NT2/D1 (cell line): ENCODE data around the gene MRPS5.

Experiments used
- DNase-seq: peaks from one replicate; pipeline ENCODE4 v3.0.0-alpha.2; 2011; ENCODE audit warnings: low read depth, low spot score
- H3K27me3 ChIP-seq: 2 replicates; pipeline ENCODE4 v1.6.0; 2011; ENCODE audit warnings: mild to moderate bottlenecking; ENCODE audit not compliant: insufficient read length, insufficient read depth
- H3K36me3 ChIP-seq: 2 replicates; pipeline ENCODE4 v1.6.1; 2011; ENCODE audit warnings: mild to moderate bottlenecking, low read length, mixed read lengths; ENCODE audit not compliant: insufficient read depth, insufficient read length
- H3K4me1 ChIP-seq: 2 replicates; pipeline ENCODE4 v1.5.1; 2011; ENCODE audit not compliant: insufficient read depth, insufficient read length
- H3K4me3 ChIP-seq: 2 replicates; pipeline ENCODE4 v1.5.1; 2011; ENCODE audit warnings: low read depth; ENCODE audit not compliant: insufficient read length
- H3K9ac ChIP-seq: 2 replicates; pipeline ENCODE4 v1.6.0; 2011; ENCODE audit warnings: low read depth; ENCODE audit not compliant: insufficient read length
- H3K9me3 ChIP-seq: 2 replicates; pipeline ENCODE4 v1.5.1; 2011; ENCODE audit warnings: mild to moderate bottlenecking, low read length; ENCODE audit not compliant: insufficient read depth
- SUZ12 ChIP-seq: IDR thresholded peaks from 2 replicates; pipeline ENCODE4 v1.6.1; 2011; ENCODE audit not compliant: insufficient read length, insufficient read depth; ENCODE audit errors: extremely low read depth
- YY1 ChIP-seq: IDR thresholded peaks from 2 replicates; pipeline ENCODE4 v1.6.1; 2011; ENCODE audit not compliant: insufficient read length, insufficient read depth
- ZNF274 ChIP-seq: IDR thresholded peaks from 2 replicates; pipeline ENCODE4 v1.6.1; 2011; ENCODE audit warnings: mild to moderate bottlenecking, low read depth, low read length

MRPS5 gene

GRCh38 chr2:95058466-95058988 lies 63.1 kb downstream of the MRPS5 start:
- peaks cover 3% of the 10 kb centered on the region for H3K27me3 ChIP-seq
- H3K4me1 ChIP-seq = peaks cover 10% of the 10 kb centered on the region
- no peak overlapping the region for H3K4me3 ChIP-seq
- DNase-seq = no peak
- no peaks in the 10 kb centered on the region for H3K9me3 ChIP-seq
- no peak for TF ChIP-seq ZNF274
- no peaks in the 10 kb centered on the region for H3K36me3 ChIP-seq
- no peak overlapping the region for H3K9ac ChIP-seq

DNA sequence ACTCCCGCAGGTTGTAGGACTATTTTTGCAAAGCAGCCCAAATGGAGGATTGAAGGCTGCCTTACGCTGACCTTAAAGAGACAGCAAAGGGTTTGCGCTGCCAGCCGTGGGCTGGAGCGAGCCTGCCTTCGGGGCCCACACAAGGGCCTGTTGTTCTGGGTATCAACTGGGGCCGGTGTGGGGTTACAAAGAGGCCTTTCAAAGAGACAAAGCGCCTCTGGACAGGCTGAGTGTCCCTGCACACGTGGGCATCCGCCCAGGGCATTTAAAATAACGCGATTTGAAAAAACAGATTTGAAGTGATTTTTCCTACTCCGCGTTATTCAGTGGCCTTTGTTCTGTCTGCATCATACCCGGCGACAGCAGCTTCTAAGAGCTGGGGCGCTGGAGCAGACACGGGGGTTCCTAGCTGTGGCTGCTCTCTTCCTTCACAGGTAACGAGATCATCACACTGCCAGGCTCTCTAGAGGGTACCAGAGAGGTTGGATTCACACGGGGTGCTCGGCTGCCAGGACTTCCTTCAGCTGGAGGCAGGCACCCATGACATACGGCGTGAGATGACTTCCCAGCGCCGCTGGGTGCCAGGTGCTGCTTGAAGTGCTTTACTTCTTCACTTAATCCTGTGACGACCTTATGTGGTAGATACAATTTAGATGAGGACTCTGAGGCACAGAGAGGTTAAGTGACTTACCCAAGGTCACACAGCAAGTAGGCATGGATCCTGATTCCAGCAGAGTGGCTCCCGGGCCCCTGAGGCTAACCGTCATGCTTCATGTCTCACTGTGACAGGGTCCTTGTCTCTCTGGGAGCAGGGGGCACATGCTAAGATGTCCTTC lies 63.9 kb downstream of the MRPS5 start:
- Histone ChIP-seq H3K4me3 (no peak overlapping the region), H3K9ac (no peak overlapping the region), H3K4me1 (peaks cover 8% of the 10 kb centered on the region), H3K27me3 (peaks cover 3% of the 10 kb centered on the region), H3K9me3 (no peaks in the 10 kb centered on the region), H3K36me3 (no peaks in the 10 kb centered on the region)
- no peak for TF ChIP-seq ZNF274
- DNase-seq = no peak

DNA sequence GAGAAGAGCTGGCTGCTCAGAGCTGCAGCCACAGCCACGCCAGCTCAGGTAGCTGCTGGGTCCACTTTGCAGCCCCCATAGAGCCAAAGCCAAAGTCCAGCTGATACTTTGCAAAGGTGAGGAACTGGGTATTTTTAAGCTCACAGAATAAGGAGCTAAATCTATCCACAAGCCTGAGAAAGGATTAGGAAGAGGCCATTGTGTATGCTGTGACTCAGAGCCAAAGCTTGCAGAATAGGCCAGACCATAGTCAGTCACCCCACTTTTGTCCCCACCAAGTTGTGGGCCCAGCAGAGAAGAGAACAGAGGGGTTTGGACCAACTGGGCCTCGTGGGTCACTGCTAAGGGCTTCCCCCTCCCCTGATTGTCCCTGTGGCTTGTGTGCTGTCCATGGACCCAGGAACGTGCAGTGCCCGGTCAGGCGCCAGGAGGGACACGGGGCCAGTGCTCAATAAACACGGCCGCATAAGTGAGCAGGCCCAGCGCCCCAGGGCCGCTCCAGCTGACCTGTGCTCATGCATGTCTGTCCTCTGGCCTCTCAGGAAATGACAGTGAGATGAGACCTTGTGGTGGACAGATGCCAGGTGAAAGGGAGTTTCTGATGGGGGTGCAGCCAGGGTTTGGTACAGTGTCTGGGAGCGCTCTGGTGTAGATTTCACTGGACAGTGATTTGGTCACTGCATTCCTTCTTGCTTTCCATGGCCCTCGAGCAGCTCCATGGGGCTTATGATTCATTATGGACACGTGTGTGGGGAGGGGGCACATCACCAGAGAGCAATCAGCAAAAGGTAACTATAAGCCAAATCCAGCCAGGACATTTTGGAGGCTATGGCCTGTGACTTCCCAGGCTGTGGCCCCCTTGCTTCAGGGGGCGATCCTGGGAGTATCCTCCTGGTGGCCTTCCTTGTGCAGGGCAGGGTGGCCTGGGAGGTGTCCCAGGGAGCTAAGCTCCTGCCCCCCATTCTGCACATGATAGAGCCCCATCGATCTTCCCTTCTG lies 64.8 kb downstream of the MRPS5 start:
- no peaks in the 10 kb centered on the region for H3K9me3 ChIP-seq
- H3K9ac ChIP-seq = no peak overlapping the region
- H3K36me3 ChIP-seq = no peaks in the 10 kb centered on the region
- no peak for TF ChIP-seq SUZ12
- no peak for TF ChIP-seq ZNF274
- TF ChIP-seq YY1 = no peak
- no peak for DNase-seq
- H3K27me3 ChIP-seq = peaks cover 3% of the 10 kb centered on the region
- H3K4me3 ChIP-seq = no peak overlapping the region
- peaks cover 6% of the 10 kb centered on the region for H3K4me1 ChIP-seq

DNA sequence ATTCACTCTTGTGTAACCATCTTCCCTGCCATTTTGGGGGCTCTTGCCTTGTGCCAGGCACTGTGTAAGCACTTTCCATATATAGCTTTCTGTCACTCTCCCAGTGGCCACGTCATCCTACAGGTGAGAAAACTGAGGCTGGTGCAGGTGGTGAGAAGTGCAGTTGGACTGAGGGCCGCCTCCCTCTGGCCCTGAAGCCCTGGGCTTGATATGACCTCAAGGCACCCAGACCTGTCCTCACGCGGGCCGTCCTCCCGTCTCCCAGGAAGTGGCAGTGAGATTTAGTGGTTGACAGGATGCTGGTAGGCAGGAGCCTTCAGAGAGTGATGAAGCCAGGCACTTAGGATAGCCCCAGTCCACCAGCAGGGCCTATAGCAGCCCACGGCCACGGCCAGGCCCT lies 65.6 kb downstream of the MRPS5 start:
- Histone ChIP-seq H3K9ac (no peak overlapping the region), H3K9me3 (no peaks in the 10 kb centered on the region), H3K27me3 (peaks cover 3% of the 10 kb centered on the region), H3K36me3 (no peaks in the 10 kb centered on the region), H3K4me1 (peaks cover 4% of the 10 kb centered on the region), H3K4me3 (no peak overlapping the region)
- no peak for DNase-seq
- TF ChIP-seq ZNF274 (no peak), YY1 (no peak), SUZ12 (no peak)

DNA sequence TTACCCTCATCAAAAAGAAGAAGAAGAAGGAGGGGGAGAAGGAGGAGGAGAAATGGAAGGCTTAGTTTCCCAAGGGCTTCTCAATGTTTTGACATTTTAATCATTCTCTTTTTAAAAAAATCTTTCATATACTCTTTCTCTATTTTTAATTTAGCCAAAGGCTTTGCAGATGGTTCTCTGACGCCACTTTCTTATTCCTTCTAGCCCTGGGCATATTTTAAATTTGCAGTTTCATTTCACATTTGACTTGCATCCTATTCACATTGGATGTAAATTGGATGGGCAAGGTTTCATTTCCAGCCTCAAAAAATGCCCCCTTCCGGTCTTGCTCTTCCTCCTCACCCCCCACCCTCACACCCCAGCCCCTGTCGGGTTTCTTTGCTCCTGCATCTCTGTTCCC lies 66.3 kb downstream of the MRPS5 start:
- DNase-seq = no peak
- H3K9me3 ChIP-seq = no peaks in the 10 kb centered on the region
- TF ChIP-seq SUZ12 (no peak), ZNF274 (no peak), YY1 (no peak)
- peaks cover 4% of the 10 kb centered on the region for H3K4me1 ChIP-seq
- no peak overlapping the region for H3K4me3 ChIP-seq
- no peak overlapping the region for H3K9ac ChIP-seq
- peaks cover 3% of the 10 kb centered on the region for H3K27me3 ChIP-seq
- H3K36me3 ChIP-seq = no peaks in the 10 kb centered on the region

GRCh38 chr2:95054016-95054415 lies 67.6 kb downstream of the MRPS5 start:
- Histone ChIP-seq H3K4me1 (peaks cover 4% of the 10 kb centered on the region), H3K36me3 (no peaks in the 10 kb centered on the region), H3K9ac (no peak overlapping the region), H3K4me3 (no peak overlapping the region), H3K9me3 (no peaks in the 10 kb centered on the region), H3K27me3 (peaks cover 3% of the 10 kb centered on the region)
- no peak for DNase-seq
- no peak for TF ChIP-seq YY1
- no peak for TF ChIP-seq SUZ12
- TF ChIP-seq ZNF274 = no peak

DNA sequence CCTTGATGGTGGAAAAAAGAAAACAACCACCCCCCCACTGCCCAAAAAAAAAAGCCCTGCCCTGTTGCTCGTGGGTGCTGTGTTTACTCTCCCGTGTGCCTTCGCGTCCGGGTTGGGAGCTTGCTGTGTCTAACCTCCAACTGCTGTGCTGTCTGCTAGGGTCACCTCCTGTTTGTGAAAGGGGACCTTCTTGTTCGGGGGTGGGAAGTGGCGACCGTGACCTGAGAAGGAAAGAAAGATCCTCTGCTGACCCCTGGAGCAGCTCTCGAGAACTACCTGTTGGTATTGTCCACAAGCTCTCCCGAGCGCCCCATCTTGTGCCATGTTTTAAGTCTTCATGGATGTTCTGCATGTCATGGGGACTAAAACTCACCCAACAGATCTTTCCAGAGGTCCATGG lies 68.1 kb downstream of the MRPS5 start:
- Histone ChIP-seq H3K27me3 (peaks cover 3% of the 10 kb centered on the region), H3K9me3 (no peaks in the 10 kb centered on the region), H3K9ac (no peak overlapping the region), H3K4me1 (peaks cover 4% of the 10 kb centered on the region), H3K36me3 (no peaks in the 10 kb centered on the region), H3K4me3 (no peak overlapping the region)
- DNase-seq = no peak
- no peak for TF ChIP-seq ZNF274
- no peak for TF ChIP-seq YY1
- TF ChIP-seq SUZ12 = no peak
